PFSK-1 (cell line): ENCODE results near the gene KIAA0586.

ENCODE experiments used
- FOXP2 ChIP-seq: optimal IDR thresholded peaks from 2 replicates; pipeline ENCODE3; 2011; ENCODE audit warnings: borderline replicate concordance, control low read depth, inconsistent platforms; ENCODE audit not compliant: insufficient read depth; ENCODE audit errors: extremely low read length, extremely low read depth
- POLR2AphosphoS5 ChIP-seq: IDR thresholded peaks from 2 replicates; pipeline ENCODE4 v1.6.1; 2012; ENCODE audit warnings: low read depth, mild to moderate bottlenecking, control low read depth, low read length, moderate library complexity
- SIN3A ChIP-seq: IDR thresholded peaks from 2 replicates; pipeline ENCODE4 v1.6.1; 2012; ENCODE audit warnings: mild to moderate bottlenecking, low read length, moderate library complexity, borderline replicate concordance; ENCODE audit not compliant: insufficient read depth
- TAF1 ChIP-seq: IDR thresholded peaks from 2 replicates; pipeline ENCODE4 v1.6.1; 2012; ENCODE audit warnings: low read length, control low read depth, borderline replicate concordance; ENCODE audit not compliant: insufficient read depth
- TF ChIP-seq, protein P1 (sequence below), 2 experiments: IDR thresholded peaks; 2 replicates each; pipeline versions ENCODE4 v1.6.1 to v1.8.0; 2011 to 2012; ENCODE audit warnings: low read depth in 2 of 2, low read length in 2 of 2, control low read depth in 1 of 2, inconsistent platforms in 1 of 2, mild to moderate bottlenecking in 1 of 2, moderate library complexity in 1 of 2; ENCODE audit not compliant: insufficient read depth in 1 of 2

KIAA0586 gene

DNA sequence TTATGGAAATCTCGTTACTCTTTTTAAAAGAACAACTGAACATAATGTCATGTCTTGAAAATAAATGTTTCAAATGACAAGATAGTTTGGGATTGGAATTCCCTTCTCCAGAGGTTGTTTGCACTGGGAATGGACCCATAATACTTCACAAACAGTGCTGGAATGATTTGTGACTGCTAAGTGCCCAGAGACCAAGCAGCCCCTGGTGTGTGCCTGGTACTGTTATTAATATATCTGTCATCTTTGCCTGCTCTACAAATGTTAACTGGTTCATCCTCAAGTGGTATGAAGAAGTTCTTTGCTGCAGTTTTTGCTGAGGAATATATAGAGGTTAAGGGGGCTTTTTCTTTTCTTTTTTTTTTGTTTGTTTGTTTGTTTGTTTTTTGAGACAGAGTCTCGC lies 145.3 kb downstream of the KIAA0586 start:
- no peak for TF ChIP-seq POLR2AphosphoS5
- TF ChIP-seq, protein P1, sequence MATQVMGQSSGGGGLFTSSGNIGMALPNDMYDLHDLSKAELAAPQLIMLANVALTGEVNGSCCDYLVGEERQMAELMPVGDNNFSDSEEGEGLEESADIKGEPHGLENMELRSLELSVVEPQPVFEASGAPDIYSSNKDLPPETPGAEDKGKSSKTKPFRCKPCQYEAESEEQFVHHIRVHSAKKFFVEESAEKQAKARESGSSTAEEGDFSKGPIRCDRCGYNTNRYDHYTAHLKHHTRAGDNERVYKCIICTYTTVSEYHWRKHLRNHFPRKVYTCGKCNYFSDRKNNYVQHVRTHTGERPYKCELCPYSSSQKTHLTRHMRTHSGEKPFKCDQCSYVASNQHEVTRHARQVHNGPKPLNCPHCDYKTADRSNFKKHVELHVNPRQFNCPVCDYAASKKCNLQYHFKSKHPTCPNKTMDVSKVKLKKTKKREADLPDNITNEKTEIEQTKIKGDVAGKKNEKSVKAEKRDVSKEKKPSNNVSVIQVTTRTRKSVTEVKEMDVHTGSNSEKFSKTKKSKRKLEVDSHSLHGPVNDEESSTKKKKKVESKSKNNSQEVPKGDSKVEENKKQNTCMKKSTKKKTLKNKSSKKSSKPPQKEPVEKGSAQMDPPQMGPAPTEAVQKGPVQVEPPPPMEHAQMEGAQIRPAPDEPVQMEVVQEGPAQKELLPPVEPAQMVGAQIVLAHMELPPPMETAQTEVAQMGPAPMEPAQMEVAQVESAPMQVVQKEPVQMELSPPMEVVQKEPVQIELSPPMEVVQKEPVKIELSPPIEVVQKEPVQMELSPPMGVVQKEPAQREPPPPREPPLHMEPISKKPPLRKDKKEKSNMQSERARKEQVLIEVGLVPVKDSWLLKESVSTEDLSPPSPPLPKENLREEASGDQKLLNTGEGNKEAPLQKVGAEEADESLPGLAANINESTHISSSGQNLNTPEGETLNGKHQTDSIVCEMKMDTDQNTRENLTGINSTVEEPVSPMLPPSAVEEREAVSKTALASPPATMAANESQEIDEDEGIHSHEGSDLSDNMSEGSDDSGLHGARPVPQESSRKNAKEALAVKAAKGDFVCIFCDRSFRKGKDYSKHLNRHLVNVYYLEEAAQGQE (IDR thresholded peaks at IDR 0.05; ENCODE audit: insufficient read depth in 1 of 2, low read depth in 2 of 2, low read length in 2 of 2), result no peak
- TF ChIP-seq TAF1, result no peak

DNA sequence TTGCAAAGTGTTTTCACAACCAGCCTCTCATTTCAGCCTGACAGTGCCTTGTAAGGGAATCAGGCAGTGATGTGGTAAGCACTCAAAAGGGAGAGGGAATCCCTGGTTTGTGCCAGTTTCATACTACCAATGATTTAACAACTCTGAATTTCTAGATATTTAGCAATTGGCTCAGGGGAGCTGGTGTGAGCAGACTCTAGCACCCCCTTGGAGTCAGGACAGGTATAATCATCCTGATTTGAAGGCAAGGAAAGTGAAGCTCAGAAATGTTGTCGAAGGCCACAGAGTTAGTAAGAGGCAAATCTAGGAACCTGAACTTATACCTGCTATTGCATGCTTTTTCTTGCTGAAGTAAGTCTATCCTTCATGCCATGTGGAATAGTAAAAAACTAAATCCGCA lies 147.1 kb downstream of the KIAA0586 start:
- no peak for TF ChIP-seq TAF1
- no peak for TF ChIP-seq FOXP2
- TF ChIP-seq POLR2AphosphoS5, result no peak
- TF ChIP-seq SIN3A, result no peak
- TF ChIP-seq, protein P1 (IDR thresholded peaks at IDR 0.05; ENCODE audit: insufficient read depth in 1 of 2, low read depth in 2 of 2, low read length in 2 of 2), result no peak

DNA sequence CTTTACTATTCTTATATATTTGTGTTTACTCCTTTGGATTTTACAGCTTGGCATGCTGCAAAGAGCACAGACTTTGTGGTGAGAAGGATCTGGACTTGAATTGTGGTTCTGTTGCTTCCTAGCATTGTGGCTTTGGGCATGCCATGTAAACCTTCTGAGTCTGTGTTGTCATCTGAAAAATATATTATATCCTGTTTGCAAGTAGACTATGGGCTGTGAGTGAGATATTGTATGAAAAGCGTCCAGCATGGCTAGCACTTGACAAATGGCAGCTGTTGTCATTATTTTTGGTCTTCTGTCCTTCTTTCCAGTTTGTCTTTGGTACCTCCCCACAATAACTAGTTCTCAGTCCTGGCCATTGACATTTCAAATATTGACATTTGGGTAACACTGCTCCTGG lies 148.4 kb downstream of the KIAA0586 start:
- no peak for TF ChIP-seq SIN3A

DNA sequence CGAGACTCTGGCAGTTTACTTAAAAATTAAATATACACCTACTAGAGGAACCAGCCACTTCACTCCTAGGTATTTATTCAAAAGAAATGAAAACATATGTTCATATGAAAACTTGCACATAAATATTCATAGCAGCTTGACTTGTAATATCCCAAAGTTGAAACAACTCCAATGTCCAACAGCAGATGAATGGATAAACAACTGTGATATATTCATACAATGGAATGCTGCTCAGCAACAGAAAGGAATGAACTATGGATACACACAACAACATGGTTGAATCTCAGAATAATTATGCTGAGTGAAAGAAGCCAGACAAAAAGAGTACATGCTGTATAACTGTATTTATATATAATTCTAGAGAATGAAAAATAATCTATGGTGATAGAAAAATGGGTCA lies 156.9 kb downstream of the KIAA0586 start:
- no peak for TF ChIP-seq POLR2AphosphoS5
- no peak for TF ChIP-seq FOXP2
- TF ChIP-seq SIN3A, result no peak
- TF ChIP-seq, protein P1 (IDR thresholded peaks at IDR 0.05; ENCODE audit: insufficient read depth in 1 of 2, low read depth in 2 of 2, low read length in 2 of 2), result no peak
- no peak for TF ChIP-seq TAF1

DNA sequence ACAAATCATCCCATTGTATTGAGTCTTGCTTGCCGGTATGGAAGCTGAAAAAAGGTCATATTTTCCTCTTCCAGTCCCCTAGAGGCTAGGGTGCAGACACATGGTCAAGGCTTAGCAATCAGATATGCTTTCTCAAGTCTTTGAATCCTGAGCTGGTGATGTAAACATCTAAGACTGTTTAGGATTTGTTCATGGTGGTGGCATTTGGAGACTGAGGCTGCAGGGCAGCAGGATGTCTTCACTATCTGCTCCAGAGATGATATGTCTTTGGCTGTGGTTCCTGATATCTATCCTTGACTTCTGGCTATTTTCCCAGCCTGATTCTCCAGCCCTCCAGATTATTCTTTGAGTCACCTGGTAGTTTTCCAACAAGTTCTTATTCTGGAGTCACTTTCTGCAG lies 159.8 kb downstream of the KIAA0586 start:
- no peak for TF ChIP-seq SIN3A
- TF ChIP-seq FOXP2, result no peak
- TF ChIP-seq POLR2AphosphoS5, result no peak
- TF ChIP-seq, protein P1 (IDR thresholded peaks at IDR 0.05; ENCODE audit: insufficient read depth in 1 of 2, low read depth in 2 of 2, low read length in 2 of 2), result no peak
- no peak for TF ChIP-seq TAF1

DNA sequence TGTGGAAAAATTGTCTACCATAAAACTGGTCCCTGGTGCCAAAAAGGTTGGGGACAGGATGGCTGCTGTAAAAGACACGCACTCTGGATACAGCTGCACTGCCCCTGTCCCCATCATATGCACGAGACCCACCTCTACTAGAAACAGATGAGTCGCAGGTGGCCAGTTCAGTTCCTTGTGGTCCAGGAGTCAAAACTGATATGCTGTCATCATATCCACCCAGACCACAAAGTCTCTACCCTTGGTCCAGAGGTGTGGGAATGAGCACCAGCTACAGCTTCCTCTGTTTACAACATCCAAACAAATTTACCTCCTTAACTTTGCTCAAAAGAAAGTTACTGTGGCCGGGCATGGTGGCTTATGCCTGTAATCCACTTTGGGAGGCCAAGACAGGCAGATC lies 166.5 kb downstream of the KIAA0586 start:
- no peak for TF ChIP-seq FOXP2
- no peak for TF ChIP-seq POLR2AphosphoS5
- TF ChIP-seq TAF1, result no peak
- TF ChIP-seq, protein P1 (IDR thresholded peaks at IDR 0.05; ENCODE audit: insufficient read depth in 1 of 2, low read depth in 2 of 2, low read length in 2 of 2), result no peak
